CD4-positive, alpha-beta T cell treated with Interleukin-17A for 1 hour (primary cell): ENCODE results near the gene SLC16A12.

Experiments used
- DNase-seq: peaks from one replicate; pipeline ENCODE4 v3.0.0-alpha.2; 2020

The SLC16A12 gene

GRCh38 chr10:89535171-89536012 lies at the start of gene SLC16A12:
Gene SLC16A12, minus strand, starts transcription at chr10:89535594. Its CDS starts 73,016 bp downstream, at chr10:89462578.
- DNase-seq = no peak

DNA sequence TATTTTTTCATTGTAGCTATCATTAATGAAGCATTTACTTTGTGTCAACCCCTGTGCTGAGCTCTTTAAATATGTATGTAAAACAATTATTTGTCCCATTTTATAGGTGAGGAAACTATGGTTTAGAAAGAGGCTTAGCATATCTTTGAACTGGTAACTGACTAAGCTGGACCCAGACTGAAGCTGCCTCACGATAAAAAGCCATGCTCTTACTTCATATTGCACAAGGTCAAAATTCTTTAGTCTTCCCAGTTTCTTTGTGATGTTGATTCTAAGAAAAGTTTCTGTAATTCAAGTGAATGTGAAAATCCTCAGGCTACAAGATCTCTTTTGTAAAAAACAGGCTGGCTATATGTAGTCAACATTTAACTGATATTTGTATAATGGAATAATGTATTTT lies 46.6 kb upstream of the SLC16A12 start:
- no peak for DNase-seq

- DNase-seq = no peak
Measured at GRCh38 chr10:89580243-89580642, 44.8 kb upstream of the SLC16A12 start.

DNA sequence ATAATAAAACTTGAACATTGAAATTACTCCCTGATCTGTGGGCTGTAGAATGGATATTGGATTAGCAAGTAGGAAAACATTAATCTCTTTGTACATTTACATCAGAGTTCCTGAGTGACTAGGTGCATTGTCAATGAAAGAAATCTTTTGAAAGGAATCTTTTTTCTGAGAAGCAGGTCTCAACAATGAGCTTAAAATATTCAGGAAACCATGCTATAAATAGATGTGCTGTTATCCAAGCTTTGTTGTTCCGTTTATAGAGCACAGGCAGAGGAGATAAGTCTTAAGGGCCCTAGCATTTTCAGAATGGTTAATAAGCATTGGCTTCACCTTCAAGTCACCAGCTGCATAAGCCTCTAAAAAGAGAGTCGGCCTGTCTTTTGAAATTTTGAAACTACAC lies 41.3 kb upstream of the SLC16A12 start:
- no peak for DNase-seq

DNA sequence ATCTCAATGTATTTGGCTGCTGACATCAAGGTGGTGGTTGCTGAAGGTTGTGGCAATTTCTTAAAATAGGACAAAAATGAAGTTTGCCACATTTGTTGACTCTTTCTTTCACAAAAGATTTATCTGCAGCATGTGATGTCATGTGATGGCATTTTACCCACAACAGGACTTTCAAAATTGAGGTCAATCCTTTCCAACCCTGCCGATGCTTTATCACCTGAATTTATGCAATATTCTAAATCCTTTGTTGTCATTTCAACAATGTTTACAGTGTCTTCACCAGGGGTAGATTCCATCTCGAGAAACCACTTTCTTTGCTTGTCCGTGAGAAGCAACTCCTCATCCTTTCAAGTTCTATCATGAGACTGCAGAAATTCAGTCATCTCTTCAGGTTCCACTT lies 40.6 kb upstream of the SLC16A12 start:
- DNase-seq = no peak

GRCh38 chr10:89575031-89575430 lies 39.6 kb upstream of the SLC16A12 start:
- no peak for DNase-seq

DNA sequence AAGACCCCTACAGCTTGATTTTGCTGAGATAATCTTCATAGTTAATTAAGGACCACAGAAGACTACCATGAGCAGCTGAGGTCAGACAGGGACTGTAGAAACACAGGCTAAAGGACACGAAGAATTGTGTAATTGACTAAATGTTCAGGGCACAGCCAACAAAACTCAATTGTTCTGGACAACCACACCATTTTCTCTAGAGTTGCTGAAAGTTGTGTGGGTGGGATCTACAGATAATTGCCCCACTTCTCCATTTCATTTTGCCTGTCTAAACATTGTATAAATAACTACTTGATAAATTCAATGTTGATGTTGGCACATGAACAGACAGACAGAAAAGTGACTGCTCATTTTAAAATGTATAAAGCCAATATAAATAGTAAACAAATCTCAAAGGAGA lies 39.0 kb upstream of the SLC16A12 start:
- no peak for DNase-seq

- no peak for DNase-seq
Measured at GRCh38 chr10:89567576-89568245, 32.3 kb upstream of the SLC16A12 start.

DNA sequence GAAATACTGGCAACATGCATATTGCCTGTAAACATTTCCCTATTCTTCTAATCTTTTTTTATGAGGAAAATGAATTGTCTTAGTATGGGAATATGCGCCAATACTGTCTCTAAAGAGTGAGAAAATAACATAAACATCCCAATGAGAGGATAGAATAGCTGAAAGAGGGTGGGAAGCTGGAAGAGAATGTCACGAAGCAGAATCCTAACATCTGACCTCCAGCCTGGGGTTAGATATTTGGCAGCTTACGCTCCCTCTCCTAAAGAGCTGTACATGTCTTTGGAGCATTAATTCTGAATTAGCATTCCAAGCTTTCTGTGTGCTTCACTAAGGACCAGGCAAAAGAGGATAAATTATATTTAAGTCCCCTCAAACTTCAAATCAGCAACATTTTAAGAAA lies 31.6 kb upstream of the SLC16A12 start:
- no peak for DNase-seq

DNA sequence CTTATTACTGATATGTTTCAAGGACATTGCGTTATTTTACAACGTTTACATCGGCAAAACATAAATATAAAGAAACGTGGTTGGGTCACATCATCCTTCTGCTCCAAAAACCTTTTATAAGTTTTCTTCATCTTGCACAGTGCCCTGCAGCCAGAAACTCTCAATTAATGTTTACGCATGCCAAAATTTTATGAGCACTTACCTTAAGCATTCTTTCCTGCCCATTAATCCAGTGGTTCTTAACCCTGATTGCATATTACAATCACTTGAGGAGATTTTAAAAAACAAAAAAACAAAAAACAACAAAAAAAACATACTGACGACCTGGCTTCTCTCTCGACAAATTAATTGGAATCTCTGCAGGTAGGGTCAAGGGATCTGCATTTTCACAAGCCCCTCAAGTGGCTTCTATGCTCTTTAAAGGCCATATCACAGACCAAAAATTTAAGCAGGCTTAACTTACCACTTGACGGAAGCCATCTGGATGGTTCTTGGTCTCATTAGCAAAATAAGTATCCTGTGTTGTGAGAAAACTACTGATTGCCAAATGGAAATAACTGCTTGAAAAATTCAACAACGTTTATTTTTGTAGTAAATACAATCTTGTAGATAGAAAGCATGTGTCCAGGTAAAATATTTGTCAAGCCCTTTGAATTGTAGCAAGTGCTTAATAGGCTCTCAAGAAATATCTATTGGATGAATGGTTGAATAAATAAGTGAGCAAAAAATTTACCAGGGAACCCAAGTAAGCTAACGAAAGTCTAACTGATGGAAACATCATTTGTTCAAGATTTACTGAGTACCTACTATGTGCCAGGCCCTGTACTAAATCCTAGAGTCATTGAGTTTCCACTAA lies 30.9 kb upstream of the SLC16A12 start:
- no peak for DNase-seq

DNA sequence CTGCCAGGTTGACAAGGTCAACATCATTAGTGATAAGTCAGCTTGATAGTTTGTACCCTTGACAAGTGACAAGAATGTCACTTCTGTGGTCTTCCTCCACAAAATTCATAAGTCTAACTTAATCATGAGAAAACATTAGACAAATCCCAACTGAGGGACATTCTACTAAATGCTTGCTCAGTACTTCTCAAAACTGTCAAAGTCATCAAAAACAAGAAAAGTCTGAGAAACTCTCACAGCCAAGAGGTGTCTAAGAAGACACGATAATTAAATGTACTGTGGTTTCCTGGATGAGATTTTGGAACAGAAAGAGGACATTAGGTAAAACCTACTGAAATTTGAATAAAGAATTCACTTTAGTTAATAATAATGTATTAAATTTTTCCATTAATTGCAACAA lies 29.8 kb upstream of the SLC16A12 start:
- DNase-seq = no peak

GRCh38 chr10:89563861-89564478 lies 28.6 kb upstream of the SLC16A12 start:
- peak; percentile 69 for DNase-seq

GRCh38 chr10:89563311-89563710 lies 27.9 kb upstream of the SLC16A12 start:
- DNase-seq = no peak

GRCh38 chr10:89556600-89556999 lies 21.2 kb upstream of the SLC16A12 start:
- DNase-seq = no peak

GRCh38 chr10:89555688-89556445 lies 20.5 kb upstream of the SLC16A12 start:
- no peak for DNase-seq

DNA sequence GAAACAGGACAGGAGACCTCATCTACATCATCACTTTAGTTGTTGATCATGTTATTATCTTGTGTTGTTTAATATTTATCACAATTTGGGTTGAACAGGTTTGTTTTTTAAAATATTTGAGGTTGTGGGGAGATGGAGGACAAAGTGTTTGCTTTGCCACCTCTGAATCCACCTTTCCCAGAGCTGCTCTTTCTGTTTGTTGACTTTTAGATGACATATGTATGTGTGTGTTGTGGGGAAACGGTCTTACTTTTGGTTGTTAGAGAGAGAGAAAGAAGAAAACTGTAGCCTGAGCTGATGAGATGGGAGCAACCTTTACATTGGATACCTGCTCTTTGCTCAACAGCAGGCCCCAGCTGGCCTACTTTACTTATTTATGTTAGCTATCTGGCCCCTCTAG lies 19.0 kb upstream of the SLC16A12 start:
- no peak for DNase-seq

DNA sequence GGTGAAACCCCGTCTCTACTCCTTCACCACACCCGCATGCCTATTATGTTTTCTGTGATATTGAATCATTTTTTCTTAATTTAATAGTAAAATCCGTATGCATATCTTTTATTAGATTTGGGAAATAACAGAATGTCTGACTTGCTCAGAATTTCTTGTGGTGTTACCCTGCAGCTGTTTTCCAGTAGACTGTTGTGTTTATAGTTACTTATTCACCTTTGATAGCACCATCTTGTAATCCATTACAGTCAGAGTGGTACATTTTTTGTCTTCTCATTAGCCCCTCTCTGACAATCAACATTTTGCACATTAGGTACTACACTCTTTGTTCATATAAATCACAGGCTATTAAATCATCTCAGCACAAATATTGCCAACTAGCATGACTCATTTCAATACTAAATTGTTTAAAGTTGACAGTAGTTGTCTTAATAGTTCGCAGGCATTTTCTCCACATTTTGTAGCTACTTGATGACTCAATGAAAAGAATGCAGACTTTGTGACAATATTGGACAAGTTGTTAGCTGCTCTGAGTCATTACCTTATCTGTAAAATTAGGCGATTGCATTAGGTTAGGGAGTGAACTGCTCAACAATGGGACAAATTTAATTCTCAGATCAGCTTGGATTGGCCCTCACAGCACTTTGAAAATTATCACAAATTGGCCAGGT lies 17.8 kb upstream of the SLC16A12 start:
- DNase-seq = no peak

- DNase-seq = no peak
Measured at GRCh38 chr10:89552213-89552612, 16.8 kb upstream of the SLC16A12 start.

GRCh38 chr10:89550509-89550908 lies 15.1 kb upstream of the SLC16A12 start:
- no peak for DNase-seq

- DNase-seq = no peak
Measured at GRCh38 chr10:89549510-89549909, 14.1 kb upstream of the SLC16A12 start.

DNA sequence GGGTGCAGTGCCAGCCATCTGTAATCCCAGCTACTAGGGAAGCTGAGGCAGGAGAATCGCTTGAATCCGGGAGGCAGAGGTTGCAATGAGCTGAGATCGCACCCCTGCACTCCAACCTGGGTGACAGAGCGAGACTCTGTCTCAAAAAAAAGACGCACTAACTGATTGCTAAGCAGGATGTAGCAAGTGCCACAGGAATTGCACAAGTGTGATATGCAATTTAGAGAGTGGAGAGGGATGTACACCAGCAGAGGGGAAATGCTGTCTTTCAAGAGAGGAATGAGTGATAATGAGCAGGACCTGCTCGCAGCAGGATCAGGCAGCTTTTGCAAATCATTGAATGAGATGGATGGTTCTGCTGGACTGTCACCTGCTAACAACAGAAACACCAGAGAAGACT lies 13.3 kb upstream of the SLC16A12 start:
- no peak for DNase-seq
